Right ventricle myocardium superior (tissue), 1 donor: Measurements from ENCODE around the gene GLT8D2. TPM values are rescaled to one million over a fixed set of nuclear protein-coding genes. Genes with fewer than 3 reads are reported as not detected.
A peak's percentile ranks its signal among the peaks of the same experiment; 100 is the strongest.

Experiments used
- ATAC-seq: fragments of 200-7000 bp; cut with Tn5 transposase; one replicate; pipeline ENCODE4 v1.9.1; 2020; ENCODE audit warnings: mild to moderate bottlenecking; ENCODE audit not compliant: poor library complexity
- DNase-seq: peaks from one replicate; pipeline ENCODE4 v3.0.0-alpha.2; 2020
- intact Hi-C: fragments of 100-400 bp; cut with DNase I; formaldehyde crosslinking; loops from one replicate; pipeline ENCODE4 v1.11.2; 2022
- total RNA-seq: library from RNA; stranded (reverse); fragmentation: NEBNext Ultra II Directional; extraction: Animal tissue kit (Norgen Biotek cat#: 25700); gene quantifications from one replicate; pipeline ENCODE4 v1.2.1, GENCODE V29; 2021
- donor health status: DM: no; HTN: yes; CAD: no; lungs with severe emphysema.

GLT8D2 gene
- total RNA-seq, 1 donor from 2014 or later, result 6.1 TPM

DNA sequence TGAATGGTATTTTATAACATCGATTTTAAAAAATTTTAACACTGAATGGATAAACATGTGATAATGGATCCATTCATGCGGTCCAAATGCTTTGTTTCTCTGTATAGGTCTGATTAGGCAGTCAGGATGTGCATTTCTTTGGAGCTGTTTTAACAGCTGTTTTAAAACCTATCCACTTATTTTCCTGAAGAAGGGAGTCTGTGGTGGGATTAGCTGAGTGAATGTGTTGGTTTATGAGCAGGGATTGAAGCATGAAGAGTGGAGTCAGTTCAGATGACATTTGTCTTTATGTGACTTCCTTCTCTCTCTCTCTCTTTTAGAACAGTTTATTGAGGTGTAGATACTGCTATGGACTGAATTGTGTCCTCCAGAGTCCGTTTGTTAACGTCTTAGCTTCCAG lies 37.7 kb downstream of the GLT8D2 start:
- no peak for ATAC-seq
- DNase-seq, result no peak
- intact Hi-C loops, result no loop called here

DNA sequence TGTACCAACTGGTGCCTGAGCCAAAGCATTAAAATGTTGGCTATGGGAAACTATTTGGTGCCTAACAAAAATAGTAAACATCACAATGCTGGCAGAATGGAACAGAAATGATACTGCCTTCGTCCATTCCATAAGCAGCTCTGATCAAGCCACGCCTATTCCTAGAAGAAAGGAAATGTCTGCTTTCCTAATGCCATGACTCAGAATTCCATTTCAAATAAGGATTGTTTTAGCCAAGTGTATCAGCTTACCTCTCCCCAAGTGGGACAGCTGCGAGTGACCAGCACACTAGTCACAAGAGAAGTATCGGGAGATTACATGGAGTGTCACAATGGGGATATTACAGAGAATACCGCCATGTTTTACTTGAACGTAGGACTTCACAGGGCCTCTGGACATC lies 38.7 kb downstream of the GLT8D2 start:
- intact Hi-C loops, result no loop called here
- no peak for DNase-seq
- no peak for ATAC-seq

DNA sequence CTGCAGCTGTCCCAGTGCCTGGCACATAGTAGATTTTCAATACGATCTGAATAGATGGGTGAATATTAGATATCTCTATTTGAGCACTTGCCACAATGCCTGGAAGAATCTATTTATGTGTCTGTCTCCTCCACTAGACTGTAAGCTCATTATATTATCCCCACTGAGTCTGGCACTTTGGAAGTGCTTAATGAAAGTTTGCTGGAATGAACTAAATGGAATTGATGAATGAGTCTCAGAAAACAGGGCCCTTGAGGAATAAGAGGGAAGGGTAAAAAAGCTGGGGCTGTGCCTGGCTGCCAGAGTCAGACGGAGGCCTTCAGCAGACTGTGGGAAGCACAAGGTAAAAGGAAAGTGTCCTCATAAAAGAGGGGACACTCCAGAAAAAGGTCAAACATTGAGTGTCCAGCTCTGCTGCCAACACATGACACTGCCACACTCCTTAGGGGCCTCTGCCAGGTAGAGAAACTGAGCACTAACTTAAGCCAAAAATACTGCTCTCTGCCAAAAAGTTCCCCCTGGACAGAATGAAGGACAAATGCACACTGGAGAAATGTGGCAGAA lies 39.3 kb downstream of the GLT8D2 start:
- intact Hi-C loops, result no loop called here
- ATAC-seq (peak; percentile 71), DNase-seq (no peak)

DNA sequence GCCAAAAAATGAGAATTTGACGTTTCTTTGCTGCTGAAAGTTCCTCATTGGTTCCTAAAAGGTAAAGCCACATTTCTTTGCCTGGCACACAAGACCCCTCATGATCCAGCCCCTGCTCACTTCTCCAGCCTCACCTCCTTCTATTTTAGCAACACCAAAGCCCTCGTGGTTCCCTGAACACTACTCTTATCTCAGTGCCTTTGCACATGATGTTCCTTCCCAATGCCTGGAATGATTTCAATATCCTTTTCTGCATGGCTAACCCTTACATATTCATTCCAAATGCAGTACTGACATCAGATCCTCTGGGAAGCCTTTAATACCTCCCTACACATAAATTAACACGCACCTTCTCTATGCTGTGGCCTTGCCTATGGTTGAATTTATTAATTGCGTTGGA lies 39.9 kb downstream of the GLT8D2 start:
- intact Hi-C loops, result no loop called here
- ATAC-seq (peak; percentile 88), DNase-seq (no peak)

DNA sequence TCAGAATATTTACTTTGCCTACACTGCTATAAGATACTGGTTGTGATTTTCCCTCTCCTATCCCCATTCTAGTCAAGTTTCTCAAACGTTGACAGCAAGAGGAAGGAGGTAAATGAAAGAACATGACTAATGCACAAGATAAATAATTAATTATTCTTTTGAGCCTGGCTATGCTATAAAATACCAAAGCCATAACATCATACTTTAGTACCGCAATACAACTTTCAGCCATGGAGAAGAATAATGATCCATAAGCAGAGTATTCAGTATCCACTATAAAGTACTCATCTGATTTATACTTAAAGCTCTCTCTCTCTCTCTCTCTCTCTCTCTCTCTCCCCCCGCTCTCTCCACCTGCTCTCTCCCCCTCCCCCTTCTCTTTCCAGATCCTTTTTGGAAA lies 43.1 kb downstream of the GLT8D2 start:
- intact Hi-C loops, result no loop called here
- ATAC-seq (no peak), DNase-seq (no peak)

DNA sequence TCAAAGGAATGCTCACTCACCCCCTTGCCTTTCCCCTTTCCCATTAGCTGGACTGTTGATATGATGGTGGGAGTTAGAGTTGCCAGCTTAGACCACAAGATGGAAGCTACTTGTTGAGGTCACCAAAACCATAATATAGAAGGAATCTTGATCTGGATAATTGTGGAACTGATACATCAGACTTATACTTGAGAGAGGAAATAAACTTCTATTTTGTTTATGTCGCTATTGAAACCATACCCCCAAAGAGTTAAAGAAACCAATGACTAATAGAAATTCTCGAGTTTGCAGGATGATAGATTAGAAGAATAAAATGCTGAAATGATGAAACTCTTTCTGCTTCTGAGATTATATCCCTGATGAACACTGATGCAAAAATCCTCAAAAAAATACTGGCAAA lies 46.4 kb downstream of the GLT8D2 start:
- intact Hi-C loops, result no loop called here
- ATAC-seq, result no peak
- no peak for DNase-seq

DNA sequence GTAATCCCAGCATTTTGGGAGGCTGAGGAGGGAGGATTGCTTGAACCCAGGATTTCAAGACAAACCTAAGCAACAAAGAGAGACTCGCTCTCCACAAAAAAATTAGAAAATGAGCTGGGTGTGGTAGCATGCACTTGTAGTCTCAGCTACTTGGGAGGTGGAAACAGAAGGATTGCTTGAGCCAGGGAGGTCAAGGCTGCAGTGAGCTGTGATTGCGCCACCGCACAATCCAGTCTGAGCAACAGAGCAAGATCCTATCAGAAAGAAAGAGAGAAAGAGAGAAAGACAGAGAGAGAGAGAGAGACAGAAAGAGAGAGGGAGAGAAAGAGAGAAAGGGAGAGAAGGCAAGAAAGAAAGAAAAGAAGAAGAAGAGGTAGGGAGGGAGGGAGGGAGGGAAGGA lies 47.3 kb downstream of the GLT8D2 start:
- DNase-seq (no peak), ATAC-seq (no peak)
- intact Hi-C loops, result no loop called here

DNA sequence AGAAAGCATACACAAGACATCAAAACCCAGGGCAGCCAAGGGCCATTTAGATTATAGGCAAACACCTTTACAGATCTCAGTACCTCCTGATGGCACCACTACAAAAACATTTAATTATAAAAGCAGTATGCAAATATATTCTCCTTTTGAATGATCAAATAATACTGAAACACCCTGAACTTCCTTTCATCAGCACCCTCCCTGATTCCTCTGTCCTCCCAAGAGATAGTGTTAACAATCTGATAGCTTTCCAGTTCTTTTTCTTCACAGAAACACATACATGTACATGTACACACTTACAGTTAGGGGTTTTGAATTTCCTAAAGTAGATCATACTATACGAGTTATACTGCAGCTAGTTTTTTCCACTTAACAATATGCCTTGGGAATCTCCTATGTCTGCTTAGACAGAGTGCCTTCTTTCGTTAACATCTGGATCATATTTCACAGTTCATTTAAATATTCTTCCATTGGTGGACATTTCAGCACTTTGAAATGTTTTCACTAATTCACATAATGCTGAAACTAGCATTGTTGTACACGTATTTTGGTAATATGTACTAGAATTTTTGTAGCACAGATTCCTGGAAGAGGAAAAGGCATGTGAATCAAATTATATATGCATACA lies 49.1 kb downstream of the GLT8D2 start:
- DNase-seq (no peak), ATAC-seq (no peak)

DNA sequence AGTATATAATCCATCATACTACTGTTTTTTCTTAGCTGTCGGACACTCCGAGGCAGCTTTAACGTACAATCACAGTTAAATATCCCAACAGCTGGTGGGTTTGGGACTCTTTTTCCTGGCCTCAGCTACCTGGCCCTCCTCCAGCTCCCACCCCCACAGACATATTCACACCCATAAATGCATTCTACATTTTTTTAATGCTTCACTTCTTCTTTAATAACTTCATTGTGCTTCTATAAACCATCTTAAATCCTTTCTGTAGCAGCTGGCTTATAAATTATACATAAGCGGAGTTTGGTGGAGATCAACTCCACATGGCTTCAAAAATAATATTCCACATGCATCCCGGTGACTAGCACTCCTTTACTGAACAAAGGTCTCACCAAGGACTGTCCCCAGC lies 51.0 kb downstream of the GLT8D2 start:
- ATAC-seq (no peak), DNase-seq (no peak)
- intact Hi-C loops, result no loop called here

More for the DNA sequence above, 49.1 kb downstream of the GLT8D2 start:
- intact Hi-C loops, result no loop called here

DNA sequence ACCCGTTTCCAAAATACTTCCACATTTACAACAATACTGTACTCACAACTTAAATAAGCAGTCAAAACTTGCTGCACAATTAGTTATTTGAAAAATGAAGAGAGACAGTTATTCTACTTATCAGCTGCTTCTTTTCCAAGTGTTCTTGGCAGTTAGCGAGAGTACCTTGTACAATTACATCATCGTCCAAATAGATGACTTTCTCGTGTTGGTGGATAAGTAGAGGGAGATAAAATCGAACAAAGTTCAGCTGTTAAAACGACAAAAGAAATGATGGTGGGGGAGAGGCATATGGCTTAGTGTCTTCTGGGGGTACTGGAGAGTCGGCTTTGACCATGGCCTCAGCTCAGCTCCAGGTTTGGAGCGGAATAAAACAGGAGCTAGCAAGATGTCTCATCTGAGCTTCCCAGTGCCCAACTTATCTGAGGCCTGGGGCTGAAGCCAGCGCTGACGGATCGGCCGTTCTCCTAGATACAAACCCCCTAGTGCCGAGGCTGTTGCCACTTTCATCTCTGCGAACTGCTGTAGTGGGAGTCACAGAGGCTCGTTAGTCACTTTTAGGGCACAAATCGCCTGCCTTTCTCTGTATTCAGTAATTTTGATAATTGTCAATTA lies 52.6 kb downstream of the GLT8D2 start:
- ATAC-seq, result peak; percentile 90
- intact Hi-C loops, result no loop called here

DNA sequence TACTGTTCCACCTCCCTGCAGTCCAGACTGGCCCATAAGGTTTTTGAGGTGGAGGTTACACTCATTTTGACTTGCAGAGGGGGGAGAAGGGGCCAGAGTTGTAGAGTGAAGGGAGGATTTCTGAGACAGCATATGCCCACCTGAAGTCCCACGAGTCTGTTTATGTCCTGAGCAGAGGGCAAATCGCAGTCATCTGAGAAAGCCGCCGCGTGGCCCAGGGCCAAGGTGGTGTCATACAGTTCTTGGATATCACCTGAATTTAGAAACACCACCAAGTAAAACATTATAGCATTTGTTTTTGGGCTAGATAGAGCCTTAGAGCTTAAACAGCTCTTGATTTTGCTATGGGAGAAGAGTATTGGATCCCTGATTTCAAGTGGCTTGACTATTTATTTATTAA lies 53.4 kb downstream of the GLT8D2 start:
- intact Hi-C loops, result no loop called here
- DNase-seq (peak; percentile 46), ATAC-seq (peak; percentile 14)

More for the DNA sequence above, 52.6 kb downstream of the GLT8D2 start:
- peak; percentile 81 for DNase-seq

DNA sequence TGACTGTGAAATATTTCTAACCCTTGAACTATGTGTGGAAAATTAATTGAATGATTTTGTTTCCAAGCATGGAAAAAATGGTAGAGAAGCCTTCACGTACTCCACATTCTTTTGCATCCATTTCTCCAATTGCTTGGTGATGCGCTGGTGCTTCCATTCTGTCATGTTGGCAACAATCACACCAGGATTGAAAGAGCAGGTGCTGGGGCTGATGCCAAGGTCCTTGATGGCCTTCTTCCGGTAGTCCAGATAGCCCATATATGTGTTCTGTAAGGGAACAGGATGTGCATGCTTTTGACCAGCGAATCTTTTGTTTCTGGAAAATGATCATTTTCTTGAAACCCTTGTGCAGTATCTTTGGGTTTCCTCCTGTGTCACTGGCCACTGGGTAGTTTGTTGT lies 55.8 kb downstream of the GLT8D2 start:
- ATAC-seq, result no peak
- intact Hi-C loops, result no loop called here
- no peak for DNase-seq

DNA sequence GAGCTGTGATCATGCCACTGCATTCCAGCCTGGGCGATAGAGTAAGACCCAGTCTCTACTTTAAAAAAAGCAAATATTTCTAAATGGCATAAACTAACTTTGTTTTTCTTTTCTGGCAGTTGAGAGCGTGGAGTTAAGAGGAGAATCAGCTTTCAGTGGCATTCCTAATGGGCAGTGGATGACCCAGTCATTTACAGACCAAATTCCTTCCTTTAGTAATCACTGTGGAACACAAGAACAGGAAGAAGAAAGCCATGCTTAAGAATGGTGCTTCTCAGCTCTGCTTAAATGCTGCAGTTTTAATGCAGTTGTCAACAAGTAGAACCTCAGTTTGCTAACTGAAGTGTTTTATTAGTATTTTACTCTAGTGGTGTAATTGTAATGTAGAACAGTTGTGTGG lies 63.2 kb downstream of the GLT8D2 start:
- ATAC-seq, result no peak
- intact Hi-C loops, result no loop called here

DNA sequence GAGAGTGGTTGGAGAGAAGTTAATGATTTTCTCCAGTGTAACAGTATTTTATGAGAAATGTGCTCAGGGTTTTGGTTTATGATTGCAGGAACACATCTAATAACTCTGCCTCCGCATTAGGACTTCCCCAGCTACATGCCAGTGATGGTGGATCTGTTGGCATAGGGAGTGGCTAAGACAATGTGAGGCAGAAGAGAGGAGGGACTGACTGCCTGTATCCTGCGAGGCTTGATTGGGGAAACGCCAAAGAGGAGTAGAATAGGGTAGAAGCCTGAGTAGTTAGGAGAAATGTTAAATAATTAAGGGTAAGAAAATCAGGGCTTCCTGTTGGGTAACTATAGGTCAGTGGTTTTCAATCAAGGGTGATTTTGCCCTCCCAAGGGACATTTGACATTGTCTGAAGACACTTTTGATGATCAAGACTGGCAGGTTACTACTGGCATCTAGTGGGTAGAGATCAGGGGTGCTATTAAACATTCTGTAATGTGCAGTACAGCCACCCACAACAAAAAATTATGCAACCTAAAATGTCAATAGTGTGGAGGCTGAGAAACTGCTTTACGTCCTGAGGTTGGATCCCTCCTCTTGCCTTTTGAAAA lies 71.5 kb downstream of the GLT8D2 start:
- ATAC-seq (no peak), DNase-seq (no peak)
- intact Hi-C loops, result no loop called here

More for the DNA sequence above, 63.2 kb downstream of the GLT8D2 start:
- DNase-seq, result no peak

DNA sequence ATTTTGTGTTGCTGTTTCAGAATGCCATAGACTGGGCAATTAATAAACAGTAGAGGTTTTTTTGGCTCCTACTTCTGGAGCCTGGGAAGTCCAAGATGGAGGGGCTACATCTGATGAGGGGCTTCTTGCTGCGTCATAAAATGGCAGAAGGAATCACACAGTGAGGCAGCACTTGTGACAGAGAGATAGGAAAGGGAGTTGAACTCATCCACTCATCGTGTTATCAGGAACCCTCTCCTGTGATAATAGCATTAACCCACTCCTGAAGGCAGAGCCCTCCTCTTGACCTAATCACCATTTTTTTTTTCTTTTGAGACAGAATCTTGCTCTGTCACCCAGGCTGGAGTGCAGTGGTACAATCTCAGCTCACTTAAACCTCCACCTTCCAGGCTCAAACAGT lies 74.6 kb downstream of the GLT8D2 start:
- DNase-seq (no peak), ATAC-seq (no peak)
- intact Hi-C loops, result no loop called here

DNA sequence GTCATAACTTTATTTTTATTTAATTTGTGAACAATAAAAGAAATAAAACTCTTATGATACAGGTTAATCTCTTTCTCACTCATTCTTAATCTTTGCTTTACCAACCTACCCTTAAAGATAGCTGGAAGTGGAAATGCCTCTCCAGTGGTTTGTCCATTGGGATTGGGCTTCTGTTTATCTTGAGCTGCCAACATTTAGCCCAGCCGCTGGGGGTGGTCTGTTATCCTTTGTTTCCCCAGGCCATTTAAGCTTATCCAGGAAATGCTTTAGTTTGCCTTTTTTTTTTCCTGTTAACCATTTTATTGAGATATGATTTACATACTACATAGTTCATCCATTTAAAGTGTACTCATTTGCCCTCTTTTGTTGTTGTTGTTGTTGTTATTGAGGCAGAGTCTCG lies 76.1 kb downstream of the GLT8D2 start:
- intact Hi-C loops, result no loop called here
- no peak for ATAC-seq
- DNase-seq, result no peak

DNA sequence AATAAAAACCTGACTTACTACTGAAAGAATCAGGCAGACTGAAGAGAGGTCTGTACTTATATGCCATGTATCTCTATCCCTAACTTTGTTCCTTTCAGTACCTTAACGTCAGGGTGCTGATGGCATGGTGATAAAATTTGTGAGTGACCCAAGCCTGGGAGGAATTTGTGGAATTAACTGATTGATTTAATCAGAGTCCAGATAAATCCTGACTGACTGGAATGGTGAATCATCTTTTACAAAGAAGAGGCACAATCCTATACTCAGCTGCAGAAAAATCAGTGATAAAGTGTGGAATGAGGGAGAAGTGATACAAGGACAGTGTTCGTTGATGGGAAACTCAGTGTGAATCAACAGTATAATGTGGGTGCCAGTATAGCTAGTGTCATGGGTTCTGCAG lies 80.6 kb downstream of the GLT8D2 start:
- DNase-seq, result no peak
- intact Hi-C loops, result loop anchor here (5.0 to 10.0 kb wide), 2 partner anchors 95 to 138 kb away; partner anchors contain the start of gene HCFC2
- no peak for ATAC-seq

DNA sequence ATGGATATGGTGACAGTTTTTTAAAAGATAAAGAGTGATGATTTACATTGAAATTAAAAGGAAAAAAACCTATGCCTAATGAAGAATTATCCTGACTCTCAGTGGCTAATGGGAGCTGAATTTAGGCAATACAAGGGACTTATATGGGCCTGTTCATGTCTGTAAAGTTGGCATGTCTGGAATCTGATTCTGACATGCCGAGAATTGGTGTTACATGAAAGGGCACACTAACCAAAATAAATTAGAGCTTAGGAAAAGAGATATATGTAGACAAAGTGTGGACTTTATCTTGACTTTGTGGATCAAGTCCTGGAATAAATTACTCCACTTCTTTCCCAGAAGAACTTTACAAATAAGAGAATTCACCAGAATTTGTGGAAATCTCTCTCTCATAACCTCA lies 83.3 kb downstream of the GLT8D2 start:
- no peak for ATAC-seq
- intact Hi-C loops, result loop anchor here (5.0 to 10.0 kb wide), 2 partner anchors 98 to 141 kb away; partner anchors contain the start of gene HCFC2
- DNase-seq, result no peak

DNA sequence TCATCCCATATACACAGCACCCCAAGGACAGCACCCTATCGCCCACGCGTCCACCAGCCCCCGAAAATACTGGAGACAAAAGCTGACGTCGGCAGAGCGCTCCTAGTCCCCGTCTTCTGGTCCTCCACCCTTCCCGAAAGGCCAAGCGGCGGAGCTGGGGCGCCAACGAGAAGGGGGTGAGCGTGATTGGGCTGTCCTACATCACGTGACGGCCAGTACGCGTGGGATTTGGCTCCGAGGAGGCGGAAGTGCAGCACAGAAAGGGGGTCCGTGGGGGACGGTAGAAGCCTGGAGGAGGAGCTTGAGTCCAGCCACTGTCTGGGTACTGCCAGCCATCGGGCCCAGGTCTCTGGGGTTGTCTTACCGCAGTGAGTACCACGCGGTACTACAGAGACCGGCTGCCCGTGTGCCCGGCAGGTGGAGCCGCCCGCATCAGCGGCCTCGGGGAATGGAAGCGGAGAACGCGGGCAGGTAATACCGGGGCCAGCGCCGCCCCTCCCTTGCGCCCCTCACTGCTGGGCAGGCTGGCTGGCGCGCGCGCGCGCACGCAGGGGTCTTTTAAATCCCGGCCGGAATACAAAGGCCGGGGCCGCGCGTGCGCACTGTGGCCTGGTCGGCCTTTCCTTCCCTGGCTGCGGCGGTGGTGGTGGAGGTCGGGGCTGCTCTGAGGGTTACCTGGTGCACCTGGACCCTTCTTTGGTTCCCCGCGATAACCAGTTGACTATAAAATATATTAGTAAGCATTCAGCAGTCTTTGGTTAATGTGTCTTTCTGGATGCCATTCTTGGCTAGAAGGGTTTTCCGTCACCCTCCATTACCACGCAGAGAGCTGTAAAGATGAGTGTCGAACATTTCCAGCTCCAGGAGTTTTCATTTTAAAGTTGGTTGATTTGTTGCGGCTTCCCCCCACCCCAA lies 84.1 kb downstream of the GLT8D2 start, which contains the start of gene TDG:
Gene TDG, plus strand, starts transcription at position 283 of the 915 bp plus-strand sequence. Its CDS starts 166 bp downstream, at position 449.
- DNase-seq (peak; percentile 98), ATAC-seq (peak; percentile 99)
- intact Hi-C loops, result loop anchor here (5.0 to 10.0 kb wide), 2 partner anchors 99 to 141 kb away; partner anchors contain the start of gene HCFC2
